Measurements from ENCODE around the gene HS1BP3. TPM values are rescaled to one million over a fixed set of nuclear protein-coding genes. Genes with fewer than 3 reads are reported as not detected.

The HS1BP3 gene
- total RNA-seq, 1 donor from 2014 or later, result 19.6 TPM

- peaks cover 33% of the 10 kb centered on the region for H3K4me1 Mint-ChIP-seq
- no peak overlapping the region for H3K27ac Mint-ChIP-seq (ENCODE audit: unreplicated experiment)
- peaks cover 28% of the 10 kb centered on the region for H3K27me3 Mint-ChIP-seq (ENCODE audit: low read depth)
- H3K36me3 Mint-ChIP-seq (ENCODE audit: low read depth), result no peaks in the 10 kb centered on the region
- no peaks in the 10 kb centered on the region for H3K9me3 Mint-ChIP-seq
- peak overlapping the region; percentile 93 for H3K4me3 Mint-ChIP-seq
- no peak for TF ChIP-seq CTCF (conservative IDR thresholded peaks at IDR 0.05)
- no peak for DNase-seq (ENCODE audit: low read depth, low spot score)
Measured at GRCh38 chr2:20652673-20653575, 2.0 kb upstream of the HS1BP3 start.

GRCh38 chr2:20652141-20652540 lies 1.2 kb upstream of the HS1BP3 start:
- H3K27ac Mint-ChIP-seq (ENCODE audit: unreplicated experiment), result no peak overlapping the region
- H3K36me3 Mint-ChIP-seq (ENCODE audit: low read depth), result no peaks in the 10 kb centered on the region
- DNase-seq (ENCODE audit: low read depth, low spot score), result no peak
- peak overlapping the region; percentile 93 for H3K4me3 Mint-ChIP-seq
- peaks cover 22% of the 10 kb centered on the region for H3K27me3 Mint-ChIP-seq (ENCODE audit: low read depth)
- H3K4me1 Mint-ChIP-seq, result peaks cover 35% of the 10 kb centered on the region
- no peaks in the 10 kb centered on the region for H3K9me3 Mint-ChIP-seq
- TF ChIP-seq CTCF (conservative IDR thresholded peaks at IDR 0.05), result no peak

- H3K27ac Mint-ChIP-seq (ENCODE audit: unreplicated experiment), result no peak overlapping the region
- H3K4me1 Mint-ChIP-seq, result peaks cover 35% of the 10 kb centered on the region
- no peak for DNase-seq (ENCODE audit: low read depth, low spot score)
- TF ChIP-seq CTCF (conservative IDR thresholded peaks at IDR 0.05), result no peak
- H3K27me3 Mint-ChIP-seq (ENCODE audit: low read depth), result peaks cover 18% of the 10 kb centered on the region
- H3K9me3 Mint-ChIP-seq, result no peaks in the 10 kb centered on the region
- H3K4me3 Mint-ChIP-seq, result peak overlapping the region; percentile 93
- H3K36me3 Mint-ChIP-seq (ENCODE audit: low read depth), result no peaks in the 10 kb centered on the region
Measured at GRCh38 chr2:20651731-20652099, 817 bp upstream of the HS1BP3 start.

- TF ChIP-seq CTCF (conservative IDR thresholded peaks at IDR 0.05), result no peak
- no peaks in the 10 kb centered on the region for H3K36me3 Mint-ChIP-seq (ENCODE audit: low read depth)
- H3K27ac Mint-ChIP-seq (ENCODE audit: unreplicated experiment), result no peak overlapping the region
- no peak for DNase-seq (ENCODE audit: low read depth, low spot score)
- H3K27me3 Mint-ChIP-seq (ENCODE audit: low read depth), result peaks cover 9% of the 10 kb centered on the region
- H3K4me3 Mint-ChIP-seq, result peak overlapping the region; percentile 86
- peaks cover 35% of the 10 kb centered on the region for H3K4me1 Mint-ChIP-seq
- no peaks in the 10 kb centered on the region for H3K9me3 Mint-ChIP-seq
Measured at GRCh38 chr2:20650393-20650876, 463 bp downstream of the HS1BP3 start.

GRCh38 chr2:20649976-20650375 lies 922 bp downstream of the HS1BP3 start:
- Mint-ChIP-seq H3K9me3 (no peaks in the 10 kb centered on the region), H3K4me1 (peaks cover 35% of the 10 kb centered on the region), H3K36me3 (ENCODE audit: low read depth) (no peaks in the 10 kb centered on the region), H3K27ac (ENCODE audit: unreplicated experiment) (no peak overlapping the region), H3K27me3 (ENCODE audit: low read depth) (peaks cover 4% of the 10 kb centered on the region), H3K4me3 (peak overlapping the region; percentile 86)
- no peak for DNase-seq (ENCODE audit: low read depth, low spot score)
- no peak for TF ChIP-seq CTCF (conservative IDR thresholded peaks at IDR 0.05)

Data from neural crest cell (in vitro differentiated cells).